Stimulated activated naive CD8-positive, alpha-beta T cell treated with anti-CD3 and anti-CD28 coated beads, Interleukin-15, amount 100 ng/mL, for 72 hours (primary cell): Measurements from ENCODE around the gene NAA15.
"Not testable (repeated sequence)": the region's sequence is repeated elsewhere in the genome, so short reads cannot be mapped to it uniquely, and the experiment has no call there.

ENCODE experiments used
- ATAC-seq: fragments of 150-1000 bp; cut with Tn5 transposase; 2 replicates; pipeline ENCODE4 v1.10.0; 2021; ENCODE audit warnings: mild to moderate bottlenecking, moderate library complexity
- DNase-seq, 2 donors: peaks; one replicate each; pipeline ENCODE4 v3.0.0; 2021 to 2022
- H3K27ac Mint-ChIP-seq, 2 donors: one replicate each; pipeline ENCODE4 v1.8.0; 2022; ENCODE audit warnings: mild to moderate bottlenecking in 2 of 2, mixed read lengths in 2 of 2, moderate library complexity in 2 of 2
- H3K27me3 Mint-ChIP-seq: one replicate; pipeline ENCODE4 v1.8.0; 2022; ENCODE audit warnings: mixed read lengths
- H3K4me1 Mint-ChIP-seq: one replicate; pipeline ENCODE4 v1.8.0; 2022; ENCODE audit warnings: mild to moderate bottlenecking, mixed read lengths
- H3K4me3 Mint-ChIP-seq, 2 donors: one replicate each; pipeline ENCODE4 v1.8.0; 2022; ENCODE audit warnings: mild to moderate bottlenecking in 2 of 2, mixed read lengths in 2 of 2, moderate library complexity in 1 of 2
- H3K9me3 Mint-ChIP-seq, 2 donors: one replicate each; pipeline ENCODE4 v1.8.0; 2022; ENCODE audit warnings: mixed read lengths in 2 of 2

Gene NAA15

DNA sequence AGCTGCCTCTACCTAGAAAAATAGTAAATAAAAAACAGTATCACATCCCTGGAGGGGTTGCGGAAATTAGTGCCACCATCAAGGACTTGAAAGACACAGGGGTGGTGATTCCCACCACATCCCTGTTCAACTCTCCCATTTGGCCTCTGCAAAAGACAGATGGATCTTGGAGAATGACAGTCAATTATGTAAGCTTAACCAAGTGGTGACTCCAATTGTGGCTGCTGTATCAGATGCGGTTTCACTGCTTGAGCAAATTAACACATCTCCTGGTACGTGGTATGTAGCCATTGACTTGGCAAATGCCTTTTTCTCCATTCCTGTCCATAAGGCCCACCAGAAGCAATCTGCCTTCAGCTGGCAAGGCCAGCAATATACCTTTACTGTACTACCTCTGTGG is 143.6 kb downstream of the NAA15 start:
- ATAC-seq, H3K4me1 Mint-ChIP-seq, H3K27me3 Mint-ChIP-seq, H3K4me3 Mint-ChIP-seq, H3K27ac Mint-ChIP-seq, DNase-seq: not testable (repeated sequence)
- peaks cover 0 to 12% of the 10 kb centered on the region in 2 donors for H3K9me3 Mint-ChIP-seq

GRCh38 chr4:139447078-139447477 is 145.8 kb downstream of the NAA15 start:
- not testable (repeated sequence) for ATAC-seq

DNA sequence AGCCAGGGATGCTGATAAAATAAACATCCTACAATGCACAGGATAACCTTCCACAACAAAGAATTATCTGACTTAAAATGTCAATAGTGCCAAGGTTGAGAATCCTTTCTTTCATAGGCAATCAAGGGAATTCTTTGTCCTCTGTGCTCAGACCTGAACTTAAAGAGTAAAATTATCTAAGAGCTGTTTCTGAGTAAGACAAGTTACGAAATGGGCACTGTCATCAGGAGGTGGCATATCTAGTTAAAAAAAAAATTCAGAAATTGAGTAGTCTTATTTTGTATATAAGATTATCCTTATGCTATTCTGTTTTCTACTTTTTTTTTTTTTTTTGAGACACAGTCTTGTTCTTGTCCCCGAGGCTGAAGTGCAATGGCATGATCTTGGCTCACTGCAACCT is 149.3 kb downstream of the NAA15 start:
- Mint-ChIP-seq H3K4me3 (no peak overlapping the region), H3K27me3 (no peaks in the 10 kb centered on the region), H3K9me3 (no peaks in the 10 kb centered on the region), H3K27ac (no peak overlapping the region), H3K4me1 (peaks cover 24% of the 10 kb centered on the region)
- no peak for DNase-seq
- ATAC-seq: no peak

More at GRCh38 chr4:139447078-139447477, 145.8 kb downstream of the NAA15 start:
- H3K9me3 Mint-ChIP-seq, H3K4me1 Mint-ChIP-seq, H3K27ac Mint-ChIP-seq, H3K27me3 Mint-ChIP-seq, H3K4me3 Mint-ChIP-seq, DNase-seq: not testable (repeated sequence)

DNA sequence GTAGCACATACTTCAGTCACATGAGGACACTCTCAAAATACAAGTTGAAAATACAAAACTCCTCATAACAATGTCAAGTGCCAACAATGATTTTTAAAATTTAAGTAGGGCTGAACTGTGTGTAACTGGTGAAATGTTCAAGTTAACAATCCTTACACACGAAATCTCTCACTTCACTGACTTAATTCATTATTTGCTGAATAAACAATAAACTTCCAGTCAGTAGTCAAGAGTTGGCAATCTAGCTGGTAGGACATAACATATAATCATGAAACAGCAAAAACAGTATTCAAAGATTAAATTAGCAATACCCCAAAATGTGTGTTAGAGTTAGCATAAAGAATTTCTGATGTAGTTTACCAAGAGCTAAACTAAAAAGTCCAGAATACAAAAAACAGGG is 150.7 kb downstream of the NAA15 start:
- H3K4me1 Mint-ChIP-seq: peaks cover 36% of the 10 kb centered on the region
- ATAC-seq: no peak
- H3K4me3 Mint-ChIP-seq: peak overlapping the region in 1 of 2 donors; percentile 97
- H3K27ac Mint-ChIP-seq: no peak overlapping the region
- no peaks in the 10 kb centered on the region for H3K27me3 Mint-ChIP-seq
- no peaks in the 10 kb centered on the region for H3K9me3 Mint-ChIP-seq
- no peak for DNase-seq

- Mint-ChIP-seq H3K9me3 (no peaks in the 10 kb centered on the region), H3K4me3 (peak overlapping the region; percentile 91 to 97), H3K27me3 (no peaks in the 10 kb centered on the region), H3K27ac (peak overlapping the region; percentile 98 to 99), H3K4me1 (peaks cover 47% of the 10 kb centered on the region)
- DNase-seq (peak in 1 of 2 donors; percentile 83), ATAC-seq (peak; percentile 74)
Measured at GRCh38 chr4:139453041-139453370, 151.7 kb downstream of the NAA15 start.

DNA sequence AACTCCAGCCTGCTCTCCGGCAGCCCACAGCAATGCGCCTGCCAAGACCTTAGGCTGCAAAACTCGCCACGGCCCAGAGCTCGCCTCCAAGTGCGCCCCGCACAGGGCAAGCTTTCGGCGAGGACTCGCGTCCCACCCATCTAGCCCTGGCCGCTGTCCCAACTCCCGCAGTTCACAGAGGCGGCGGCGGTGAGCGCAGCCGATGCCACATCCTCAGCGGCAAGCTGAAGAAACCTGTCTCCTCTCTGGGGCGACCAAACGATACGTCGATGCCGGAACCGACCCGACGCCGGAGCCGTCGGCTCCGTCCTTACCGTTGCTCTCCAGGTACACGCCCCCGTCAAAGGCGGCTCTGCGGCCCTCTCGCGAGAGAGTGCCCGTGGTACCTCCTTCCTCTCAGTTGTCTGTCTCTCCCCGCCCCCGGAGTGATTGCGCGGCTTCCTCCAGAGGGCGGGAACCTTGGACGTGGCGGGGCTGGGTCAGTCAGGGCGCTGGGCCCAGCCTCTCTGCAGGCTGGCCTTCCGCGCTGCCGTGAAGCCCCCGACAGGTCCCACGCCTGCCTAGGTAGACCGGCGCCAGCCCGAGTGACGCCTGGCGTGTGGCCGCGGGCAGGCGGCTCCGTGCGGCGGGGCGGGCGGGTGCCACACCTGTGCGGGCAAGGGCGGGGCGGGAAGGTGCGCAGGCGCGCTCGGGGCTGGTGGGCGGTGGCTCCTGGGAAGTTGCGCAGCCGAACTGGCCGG is 152.2 kb downstream of the NAA15 start:
- H3K4me3 Mint-ChIP-seq: peak overlapping the region; percentile 91 to 97
- H3K27ac Mint-ChIP-seq: peak overlapping the region; percentile 98 to 99
- ATAC-seq: peak; percentile 92
- H3K27me3 Mint-ChIP-seq: no peaks in the 10 kb centered on the region
- DNase-seq: peak; percentile 96 to 98
- no peaks in the 10 kb centered on the region for H3K9me3 Mint-ChIP-seq
- H3K4me1 Mint-ChIP-seq: peaks cover 52% of the 10 kb centered on the region

- Mint-ChIP-seq H3K27me3 (no peaks in the 10 kb centered on the region), H3K9me3 (no peaks in the 10 kb centered on the region), H3K4me1 (peaks cover 59% of the 10 kb centered on the region), H3K4me3 (peak within 1 kb of the TSS; percentile 91 to 97), H3K27ac (peak within 1 kb of the TSS; percentile 98 to 99)
- DNase-seq (no peak), ATAC-seq (peak; percentile 14)
Measured at GRCh38 chr4:139454111-139455045, 153.1 kb downstream of the NAA15 start, which contains the start of gene RAB33B. Gene RAB33B (plus strand): TSS chr4:139454121. CDS start chr4:139454196, 75 bp downstream.

DNA sequence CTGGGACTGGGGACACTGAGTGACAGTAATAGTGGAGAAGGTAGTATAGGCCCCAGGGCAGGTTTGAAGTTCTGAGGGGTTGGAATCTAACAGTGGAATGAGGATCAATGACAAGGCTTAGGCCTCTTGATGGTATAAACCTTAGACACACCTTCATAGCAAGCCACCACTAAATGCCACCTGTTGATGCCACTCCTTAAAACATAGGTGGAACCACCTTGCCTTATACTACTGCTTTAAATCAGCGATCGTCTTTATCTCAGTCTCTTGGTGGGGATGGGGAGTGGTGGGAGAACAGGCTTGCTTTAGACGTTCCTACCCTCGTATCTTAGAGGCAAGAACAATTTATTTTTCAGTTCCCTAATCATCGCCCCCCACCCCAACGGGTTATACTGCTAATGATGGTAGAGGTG is 153.8 kb downstream of the NAA15 start:
- ATAC-seq (no peak), DNase-seq (no peak)
- Mint-ChIP-seq H3K27me3 (no peaks in the 10 kb centered on the region), H3K9me3 (no peaks in the 10 kb centered on the region), H3K4me3 (peak overlapping the region; percentile 91 to 97), H3K4me1 (peaks cover 66% of the 10 kb centered on the region), H3K27ac (peak overlapping the region in 1 of 2 donors; percentile 72)

GRCh38 chr4:139457318-139457717 is 156.0 kb downstream of the NAA15 start:
- Mint-ChIP-seq H3K9me3 (no peaks in the 10 kb centered on the region), H3K27me3 (no peaks in the 10 kb centered on the region), H3K4me1 (peaks cover 72% of the 10 kb centered on the region), H3K27ac (no peak overlapping the region), H3K4me3 (no peak overlapping the region)
- ATAC-seq: no peak
- DNase-seq: no peak

DNA sequence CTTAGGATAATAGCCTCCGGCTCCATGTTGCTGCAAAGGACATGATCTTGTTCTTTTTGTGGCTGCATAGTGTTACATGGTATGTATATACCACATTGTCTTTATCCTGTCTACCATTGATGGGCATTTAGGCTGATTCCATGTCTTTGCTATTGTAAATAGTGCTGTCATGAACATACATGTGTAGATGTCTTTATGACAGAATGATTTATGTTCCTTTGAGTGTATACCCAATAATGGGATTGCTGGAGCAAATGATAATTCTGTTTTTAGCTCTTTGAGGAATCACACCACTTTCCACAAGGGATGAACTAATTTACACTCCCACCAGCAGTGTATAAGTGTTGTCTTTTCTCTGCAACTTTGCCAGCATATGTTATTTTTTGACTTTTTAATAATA is 157.2 kb downstream of the NAA15 start:
- ATAC-seq: no peak
- DNase-seq: no peak
- Mint-ChIP-seq H3K4me1 (peaks cover 65% of the 10 kb centered on the region), H3K27me3 (no peaks in the 10 kb centered on the region), H3K9me3 (no peaks in the 10 kb centered on the region), H3K4me3 (no peak overlapping the region), H3K27ac (peak overlapping the region in 1 of 2 donors; percentile 17)

DNA sequence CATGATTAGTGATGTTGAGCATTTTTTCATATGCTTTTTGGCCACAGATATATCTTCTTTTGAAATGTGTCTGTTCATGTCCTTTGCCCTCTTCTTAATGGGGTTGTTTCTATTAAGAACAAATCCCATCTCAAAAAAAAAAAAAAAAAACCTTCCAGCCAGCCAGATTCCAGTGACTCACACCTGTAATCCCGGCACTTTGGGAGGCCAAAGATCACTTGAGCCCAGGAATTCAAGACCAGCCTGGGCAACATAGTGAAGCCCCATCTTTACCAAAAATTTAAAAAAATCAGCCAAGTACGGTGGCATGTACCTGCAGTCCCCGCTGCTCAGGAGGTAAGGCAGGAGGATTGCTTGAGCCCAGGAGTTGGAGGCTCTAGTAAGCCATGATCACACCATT is 157.7 kb downstream of the NAA15 start:
- no peaks in the 10 kb centered on the region for H3K9me3 Mint-ChIP-seq
- H3K27ac Mint-ChIP-seq: no peak overlapping the region
- no peaks in the 10 kb centered on the region for H3K27me3 Mint-ChIP-seq
- H3K4me3 Mint-ChIP-seq: no peak overlapping the region
- ATAC-seq: no peak
- DNase-seq: no peak
- peaks cover 65% of the 10 kb centered on the region for H3K4me1 Mint-ChIP-seq

GRCh38 chr4:139460565-139460964 is 159.3 kb downstream of the NAA15 start:
- DNase-seq: no peak
- no peak for ATAC-seq
- Mint-ChIP-seq H3K9me3 (no peaks in the 10 kb centered on the region), H3K4me1 (peaks cover 49% of the 10 kb centered on the region), H3K4me3 (no peak overlapping the region), H3K27ac (no peak overlapping the region), H3K27me3 (no peaks in the 10 kb centered on the region)

DNA sequence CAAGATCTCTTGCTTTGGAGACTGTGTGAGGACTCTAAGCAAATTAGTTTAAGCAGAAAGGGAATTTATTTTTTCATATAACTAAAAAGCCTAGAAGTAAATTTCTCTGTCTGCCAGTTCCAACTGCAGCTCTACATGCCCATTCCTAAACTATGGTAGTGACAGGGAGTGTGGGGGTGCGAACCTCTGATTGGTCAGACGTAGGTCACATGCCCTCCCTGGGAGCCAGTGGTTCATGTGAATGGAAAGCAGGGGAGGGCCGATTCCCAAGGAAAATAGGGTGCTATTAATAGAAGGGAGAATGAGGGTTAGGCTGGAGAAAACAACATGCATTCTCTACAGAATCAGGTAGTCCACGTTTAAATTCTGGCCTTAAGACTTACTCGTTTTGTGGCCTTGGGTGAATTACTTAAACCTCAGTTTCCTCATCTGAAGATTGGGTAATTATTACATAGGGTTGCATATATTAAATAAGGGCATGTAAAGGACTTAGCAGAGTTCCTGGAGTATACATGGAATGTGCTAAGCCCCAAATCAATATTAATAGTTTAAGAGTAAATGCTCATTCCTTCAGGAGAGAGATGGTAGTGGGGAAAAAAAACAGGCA is 159.8 kb downstream of the NAA15 start:
- no peak for ATAC-seq
- no peaks in the 10 kb centered on the region for H3K27me3 Mint-ChIP-seq
- H3K4me1 Mint-ChIP-seq: peaks cover 44% of the 10 kb centered on the region
- H3K4me3 Mint-ChIP-seq: no peak overlapping the region
- H3K27ac Mint-ChIP-seq: no peak overlapping the region
- DNase-seq: no peak
- no peaks in the 10 kb centered on the region for H3K9me3 Mint-ChIP-seq

GRCh38 chr4:139464512-139464911 is 163.2 kb downstream of the NAA15 start:
- not testable (repeated sequence) for DNase-seq, H3K27ac Mint-ChIP-seq, ATAC-seq, H3K4me3 Mint-ChIP-seq, H3K27me3 Mint-ChIP-seq
- peaks cover 0 to 17% of the 10 kb centered on the region in 2 donors for H3K9me3 Mint-ChIP-seq
- peaks cover 21% of the 10 kb centered on the region for H3K4me1 Mint-ChIP-seq

GRCh38 chr4:139465922-139466321 is 164.6 kb downstream of the NAA15 start:
- ATAC-seq (no peak), DNase-seq (no peak)
- peaks cover 11% of the 10 kb centered on the region for H3K4me1 Mint-ChIP-seq
- H3K27ac Mint-ChIP-seq: no peak overlapping the region
- no peak overlapping the region for H3K4me3 Mint-ChIP-seq
- H3K9me3 Mint-ChIP-seq: peaks cover 0 to 19% of the 10 kb centered on the region in 2 donors
- H3K27me3 Mint-ChIP-seq: no peaks in the 10 kb centered on the region
